ENCODE results near the gene SHISA3. TPM values are rescaled to one million over a fixed set of nuclear protein-coding genes. Genes with fewer than 3 reads are reported as not detected.

SHISA3 gene
- total RNA-seq, 1 experiment from 2014 or later, result 6.0 TPM

- Mint-ChIP-seq H3K4me3 (no peak overlapping the region), H3K36me3 (no peaks in the 10 kb centered on the region), H3K9me3 (peaks cover 7% of the 10 kb centered on the region), H3K27me3 (ENCODE audit: low read depth) (no peaks in the 10 kb centered on the region; the same call in 1 of the 2 replicates), H3K4me1 (no peaks in the 10 kb centered on the region), H3K27ac (no peak overlapping the region)
- ATAC-seq (no peak), DNase-seq (ENCODE audit: low spot score) (no peak)
- TF ChIP-seq, protein P1, sequence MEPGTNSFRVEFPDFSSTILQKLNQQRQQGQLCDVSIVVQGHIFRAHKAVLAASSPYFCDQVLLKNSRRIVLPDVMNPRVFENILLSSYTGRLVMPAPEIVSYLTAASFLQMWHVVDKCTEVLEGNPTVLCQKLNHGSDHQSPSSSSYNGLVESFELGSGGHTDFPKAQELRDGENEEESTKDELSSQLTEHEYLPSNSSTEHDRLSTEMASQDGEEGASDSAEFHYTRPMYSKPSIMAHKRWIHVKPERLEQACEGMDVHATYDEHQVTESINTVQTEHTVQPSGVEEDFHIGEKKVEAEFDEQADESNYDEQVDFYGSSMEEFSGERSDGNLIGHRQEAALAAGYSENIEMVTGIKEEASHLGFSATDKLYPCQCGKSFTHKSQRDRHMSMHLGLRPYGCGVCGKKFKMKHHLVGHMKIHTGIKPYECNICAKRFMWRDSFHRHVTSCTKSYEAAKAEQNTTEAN (CRISPR knock-in tag; IDR thresholded peaks at IDR 0.05), result no peak
- no peak for TF ChIP-seq OVOL2 (CRISPR knock-in tag; IDR thresholded peaks at IDR 0.05; ENCODE audit: borderline replicate concordance)
- TF ChIP-seq PREB (CRISPR knock-in tag; IDR thresholded peaks at IDR 0.05; ENCODE audit: borderline replicate concordance), result no peak
- no peak for TF ChIP-seq ZNF425 (CRISPR knock-in tag; conservative IDR thresholded peaks at IDR 0.05)
- no peak for TF ChIP-seq ATF1 (CRISPR knock-in tag; IDR thresholded peaks at IDR 0.05)
- TF ChIP-seq MLX (CRISPR knock-in tag; IDR thresholded peaks at IDR 0.05), result no peak
- TF ChIP-seq NR2C2 (CRISPR knock-in tag; IDR thresholded peaks at IDR 0.05), result no peak
- no peak for TF ChIP-seq ETV6 (CRISPR knock-in tag; IDR thresholded peaks at IDR 0.05)
- TF ChIP-seq TP53 (CRISPR knock-in tag; IDR thresholded peaks at IDR 0.05), result no peak
- no peak for TF ChIP-seq NFATC4 (CRISPR knock-in tag; IDR thresholded peaks at IDR 0.05)
- TF ChIP-seq PRRX2 (CRISPR knock-in tag; IDR thresholded peaks at IDR 0.05), result no peak
- no peak for TF ChIP-seq ZNF317 (CRISPR knock-in tag; IDR thresholded peaks at IDR 0.05; ENCODE audit: borderline replicate concordance, low read depth)
- TF ChIP-seq, protein P2, sequence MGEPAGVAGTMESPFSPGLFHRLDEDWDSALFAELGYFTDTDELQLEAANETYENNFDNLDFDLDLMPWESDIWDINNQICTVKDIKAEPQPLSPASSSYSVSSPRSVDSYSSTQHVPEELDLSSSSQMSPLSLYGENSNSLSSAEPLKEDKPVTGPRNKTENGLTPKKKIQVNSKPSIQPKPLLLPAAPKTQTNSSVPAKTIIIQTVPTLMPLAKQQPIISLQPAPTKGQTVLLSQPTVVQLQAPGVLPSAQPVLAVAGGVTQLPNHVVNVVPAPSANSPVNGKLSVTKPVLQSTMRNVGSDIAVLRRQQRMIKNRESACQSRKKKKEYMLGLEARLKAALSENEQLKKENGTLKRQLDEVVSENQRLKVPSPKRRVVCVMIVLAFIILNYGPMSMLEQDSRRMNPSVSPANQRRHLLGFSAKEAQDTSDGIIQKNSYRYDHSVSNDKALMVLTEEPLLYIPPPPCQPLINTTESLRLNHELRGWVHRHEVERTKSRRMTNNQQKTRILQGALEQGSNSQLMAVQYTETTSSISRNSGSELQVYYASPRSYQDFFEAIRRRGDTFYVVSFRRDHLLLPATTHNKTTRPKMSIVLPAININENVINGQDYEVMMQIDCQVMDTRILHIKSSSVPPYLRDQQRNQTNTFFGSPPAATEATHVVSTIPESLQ (CRISPR knock-in tag; IDR thresholded peaks at IDR 0.05), result no peak
- ChIA-PET POLR2A (no interaction called here), CTCF (no interaction called here)
Observed at GRCh38 chr4:42363614-42364013, 33.7 kb upstream of the SHISA3 start.

DNA sequence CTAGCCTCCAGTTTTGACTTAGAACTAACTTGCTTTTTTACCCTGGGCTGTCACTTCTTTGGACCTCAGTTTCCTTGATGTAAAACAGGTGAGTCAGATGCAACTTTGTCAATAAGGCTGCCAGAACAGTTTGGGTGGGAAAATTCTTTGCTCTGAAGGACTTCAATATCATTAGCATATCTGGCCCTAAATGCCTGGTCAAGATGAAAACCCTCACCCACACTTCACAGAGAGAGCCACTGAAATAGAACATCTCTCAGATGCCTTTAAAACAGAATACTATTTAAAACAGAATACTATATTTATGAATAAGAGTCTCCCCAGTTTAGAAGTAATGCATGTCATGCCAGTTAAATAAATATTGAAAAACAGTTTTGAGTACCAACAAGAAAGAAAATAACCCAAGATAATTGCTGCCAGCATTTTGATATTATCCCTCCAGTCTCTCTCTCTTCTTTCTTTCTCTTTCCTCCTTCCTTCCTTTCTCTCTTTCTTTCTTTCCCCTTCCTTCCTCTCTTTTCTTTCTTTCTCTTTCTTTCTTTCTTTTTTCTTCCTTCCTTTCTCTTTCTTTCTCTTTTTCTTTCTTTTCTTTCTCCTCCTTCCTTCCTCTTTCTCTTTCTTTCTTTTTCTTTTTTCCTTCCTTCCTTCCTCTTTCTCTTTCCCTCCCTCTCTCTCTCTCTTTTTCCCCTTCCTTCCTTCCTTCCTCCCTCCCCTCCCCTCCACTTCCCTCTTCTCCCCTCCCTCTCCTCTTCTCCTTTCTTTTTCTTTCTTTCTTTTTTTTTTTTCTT, 32.8 kb upstream of the SHISA3 start:
- Mint-ChIP-seq H3K27ac (no peak overlapping the region), H3K36me3 (no peaks in the 10 kb centered on the region), H3K27me3 (ENCODE audit: low read depth) (no peaks in the 10 kb centered on the region; the same call in 1 of the 2 replicates), H3K9me3 (peaks cover 7% of the 10 kb centered on the region), H3K4me3 (no peak overlapping the region), H3K4me1 (no peaks in the 10 kb centered on the region)
- ATAC-seq (no peak), DNase-seq (ENCODE audit: low spot score) (no peak)
- CTCF ChIA-PET, result no interaction called here
- POLR2A ChIA-PET, result no interaction called here
- TF ChIP-seq ZNF396 (CRISPR knock-in tag; IDR thresholded peaks at IDR 0.05; ENCODE audit: borderline replicate concordance), result no peak
- no peak for TF ChIP-seq TEAD4 (CRISPR knock-in tag; IDR thresholded peaks at IDR 0.05)
- TF ChIP-seq KAT7 (CRISPR knock-in tag; IDR thresholded peaks at IDR 0.05; ENCODE audit: borderline replicate concordance), result no peak
- TF ChIP-seq NFE2L1 (CRISPR knock-in tag; IDR thresholded peaks at IDR 0.05), result no peak
- TF ChIP-seq, protein P3, sequence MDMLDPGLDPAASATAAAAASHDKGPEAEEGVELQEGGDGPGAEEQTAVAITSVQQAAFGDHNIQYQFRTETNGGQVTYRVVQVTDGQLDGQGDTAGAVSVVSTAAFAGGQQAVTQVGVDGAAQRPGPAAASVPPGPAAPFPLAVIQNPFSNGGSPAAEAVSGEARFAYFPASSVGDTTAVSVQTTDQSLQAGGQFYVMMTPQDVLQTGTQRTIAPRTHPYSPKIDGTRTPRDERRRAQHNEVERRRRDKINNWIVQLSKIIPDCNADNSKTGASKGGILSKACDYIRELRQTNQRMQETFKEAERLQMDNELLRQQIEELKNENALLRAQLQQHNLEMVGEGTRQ (CRISPR knock-in tag; IDR thresholded peaks at IDR 0.05), result no peak
- no peak for TF ChIP-seq GTF2I (CRISPR knock-in tag; conservative IDR thresholded peaks at IDR 0.05)
- no peak for TF ChIP-seq CREB1 (CRISPR knock-in tag; IDR thresholded peaks at IDR 0.05)
- TF ChIP-seq, protein P4, sequence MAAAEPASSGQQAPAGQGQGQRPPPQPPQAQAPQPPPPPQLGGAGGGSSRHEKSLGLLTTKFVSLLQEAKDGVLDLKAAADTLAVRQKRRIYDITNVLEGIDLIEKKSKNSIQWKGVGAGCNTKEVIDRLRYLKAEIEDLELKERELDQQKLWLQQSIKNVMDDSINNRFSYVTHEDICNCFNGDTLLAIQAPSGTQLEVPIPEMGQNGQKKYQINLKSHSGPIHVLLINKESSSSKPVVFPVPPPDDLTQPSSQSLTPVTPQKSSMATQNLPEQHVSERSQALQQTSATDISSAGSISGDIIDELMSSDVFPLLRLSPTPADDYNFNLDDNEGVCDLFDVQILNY (CRISPR knock-in tag; IDR thresholded peaks at IDR 0.05), result no peak
- TF ChIP-seq HMGA2 (CRISPR knock-in tag; IDR thresholded peaks at IDR 0.05), result no peak
- TF ChIP-seq ZNF317 (CRISPR knock-in tag; IDR thresholded peaks at IDR 0.05; ENCODE audit: borderline replicate concordance, low read depth), result no peak
- TF ChIP-seq, protein P5, sequence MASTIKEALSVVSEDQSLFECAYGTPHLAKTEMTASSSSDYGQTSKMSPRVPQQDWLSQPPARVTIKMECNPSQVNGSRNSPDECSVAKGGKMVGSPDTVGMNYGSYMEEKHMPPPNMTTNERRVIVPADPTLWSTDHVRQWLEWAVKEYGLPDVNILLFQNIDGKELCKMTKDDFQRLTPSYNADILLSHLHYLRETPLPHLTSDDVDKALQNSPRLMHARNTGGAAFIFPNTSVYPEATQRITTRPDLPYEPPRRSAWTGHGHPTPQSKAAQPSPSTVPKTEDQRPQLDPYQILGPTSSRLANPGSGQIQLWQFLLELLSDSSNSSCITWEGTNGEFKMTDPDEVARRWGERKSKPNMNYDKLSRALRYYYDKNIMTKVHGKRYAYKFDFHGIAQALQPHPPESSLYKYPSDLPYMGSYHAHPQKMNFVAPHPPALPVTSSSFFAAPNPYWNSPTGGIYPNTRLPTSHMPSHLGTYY (CRISPR knock-in tag; IDR thresholded peaks at IDR 0.05), result no peak
- no peak for TF ChIP-seq NFYB (CRISPR knock-in tag; conservative IDR thresholded peaks at IDR 0.05; ENCODE audit: low read depth)

All from WTC11 (cell line).